Esophagus squamous epithelium (tissue), 5 donors: ENCODE results near the gene ZNF385B. TPM values are rescaled to one million over a fixed set of nuclear protein-coding genes. Genes with fewer than 3 reads are reported as not detected.
A peak's percentile ranks its signal among the peaks of the same experiment; 100 is the strongest.

Experiments used
- DNase-seq: peaks from one replicate; lab custom pipeline; 2025; lab: John Stamatoyannopoulos, UW
- H3K27ac ChIP-seq, 4 donors: fragments of 200-600 bp; sonication (generic); one replicate each; pipeline ENCODE4 v1.5.1; 2016 to 2019; ENCODE audit warnings: mild to moderate bottlenecking in 1 of 4
- H3K27me3 ChIP-seq, 4 donors: fragments of 200-600 bp; sonication (generic); 1 replicate in 3 of 4; 2 replicates in 1 of 4; pipeline versions ENCODE4 v1.5.1 to v1.6.0; 2017 to 2021; ENCODE audit warnings: antibody characterized with exemption in 1 of 4
- H3K36me3 ChIP-seq, 3 donors: fragments of 200-600 bp; sonication (generic); one replicate each; pipeline ENCODE4 v1.5.1; 2016 to 2019
- H3K4me1 ChIP-seq, 3 donors: fragments of 200-600 bp; sonication (generic); one replicate each; pipeline ENCODE4 v1.5.1; 2017 to 2019
- H3K4me3 ChIP-seq, 4 donors: fragments of 200-600 bp; sonication (generic); 1 replicate in 3 of 4; 2 replicates in 1 of 4; pipeline ENCODE4 v1.5.1; 2016 to 2019; ENCODE audit warnings: mild to moderate bottlenecking in 2 of 4, moderate library complexity in 1 of 4
- H3K9me3 ChIP-seq, 3 donors: fragments of 200-600 bp; sonication (generic); one replicate each; pipeline ENCODE4 v1.5.1; 2016 to 2019
- CTCF ChIP-seq, 6 experiments: fragments of 450-650 bp in 4 of 6; fragments of 200-600 bp in 2 of 6; sonication (generic) in 2 of 6; IDR thresholded peaks; one replicate each; pipeline ENCODE4 v1.5.1; 2016 to 2019; ENCODE audit warnings: antibody characterized with exemption in 6 of 6, mild to moderate bottlenecking in 4 of 6, moderate library complexity in 4 of 6
- POLR2A ChIP-seq, 4 donors: fragments of 450-650 bp; IDR thresholded peaks; one replicate each; pipeline ENCODE4 v1.6.1; 2017; ENCODE audit warnings: antibody characterized with exemption in 4 of 4, mild to moderate bottlenecking in 4 of 4, moderate library complexity in 3 of 4
- WGBS, 2 donors: methylation state at CpG; one replicate each; pipeline ENCODE4 v1.1.5; 2018; 5-methylcytosine and 5-hydroxymethylcytosine counted together
- intact Hi-C: fragments of 100-400 bp; cut with DNase I; formaldehyde crosslinking; loops from one replicate; pipeline ENCODE4 v1.15.0; 2022
- total RNA-seq, 4 donors: library from RNA; depleted of rRNA; stranded (reverse); fragments of >200 nt; gene quantifications; one replicate each; pipeline ENCODE4 v1.1.0, GENCODE V29; 2016
- donor health status: DM: yes; HTN: yes; CAD: no.

ZNF385B gene
- total RNA-seq, 4 donors from 2014 or later = 0.44 to 3.1 (median 0.44) TPM; not detected in 1

- Histone ChIP-seq H3K27me3 (no peaks in the 10 kb centered on the region), H3K9me3 (no peaks in the 10 kb centered on the region), H3K36me3 (no peaks in the 10 kb centered on the region), H3K4me1 (no peaks in the 10 kb centered on the region), H3K27ac (no peak overlapping the region), H3K4me3 (no peak overlapping the region)
- DNase-seq = no peak
- no peak for TF ChIP-seq CTCF (IDR thresholded peaks at IDR 0.05)
- no peak for TF ChIP-seq POLR2A (IDR thresholded peaks at IDR 0.05)
- 54 to 67% methylated on average over 2 of the region's 2 CpGs for WGBS, 2 donors
- intact Hi-C loops = no loop called here
These were observed 419.9 kb downstream of the ZNF385B start for GRCh38 chr2:179441551-179441950.

- H3K4me1 ChIP-seq = no peaks in the 10 kb centered on the region
- no peaks in the 10 kb centered on the region for H3K36me3 ChIP-seq
- 68 to 74% methylated on average over 5 of the region's 5 CpGs for WGBS, 2 donors
- H3K9me3 ChIP-seq = no peaks in the 10 kb centered on the region
- intact Hi-C loops = no loop called here
- H3K27me3 ChIP-seq = no peaks in the 10 kb centered on the region
- H3K27ac ChIP-seq = no peak overlapping the region
- H3K4me3 ChIP-seq = no peak overlapping the region
- no peak for TF ChIP-seq POLR2A (IDR thresholded peaks at IDR 0.05)
- TF ChIP-seq CTCF (IDR thresholded peaks at IDR 0.05) = peak in 5 of 6 experiments; percentile 30 to 61 (median 48)
- DNase-seq = no peak
These were observed 420.7 kb downstream of the ZNF385B start for GRCh38 chr2:179440642-179441251.

GRCh38 chr2:179438654-179439053 lies 422.8 kb downstream of the ZNF385B start:
- WGBS, 2 donors = 33 to 38% methylated on average over 4 of the region's 4 CpGs
- no peak overlapping the region for H3K27ac ChIP-seq
- no peaks in the 10 kb centered on the region for H3K36me3 ChIP-seq
- no peak for TF ChIP-seq CTCF (IDR thresholded peaks at IDR 0.05)
- TF ChIP-seq POLR2A (IDR thresholded peaks at IDR 0.05) = no peak
- no peaks in the 10 kb centered on the region for H3K27me3 ChIP-seq
- intact Hi-C loops = no loop called here
- no peaks in the 10 kb centered on the region for H3K4me1 ChIP-seq
- no peak overlapping the region for H3K4me3 ChIP-seq
- no peaks in the 10 kb centered on the region for H3K9me3 ChIP-seq
- DNase-seq = no peak

GRCh38 chr2:179437430-179437829 lies 424.0 kb downstream of the ZNF385B start:
- Histone ChIP-seq H3K4me1 (no peaks in the 10 kb centered on the region), H3K9me3 (no peaks in the 10 kb centered on the region), H3K27ac (no peak overlapping the region), H3K27me3 (no peaks in the 10 kb centered on the region), H3K36me3 (no peaks in the 10 kb centered on the region), H3K4me3 (no peak overlapping the region)
- intact Hi-C loops = no loop called here
- no peak for DNase-seq
- TF ChIP-seq CTCF (IDR thresholded peaks at IDR 0.05) = no peak
- no peak for TF ChIP-seq POLR2A (IDR thresholded peaks at IDR 0.05)
- WGBS, 2 donors = 87 to 89% methylated on average over 3 of the region's 3 CpGs

GRCh38 chr2:179435566-179435965 lies 425.8 kb downstream of the ZNF385B start:
- no peak for DNase-seq
- H3K4me1 ChIP-seq = no peaks in the 10 kb centered on the region
- no peaks in the 10 kb centered on the region for H3K36me3 ChIP-seq
- no peaks in the 10 kb centered on the region for H3K9me3 ChIP-seq
- intact Hi-C loops = no loop called here
- H3K27me3 ChIP-seq = no peaks in the 10 kb centered on the region
- 43 to 61% methylated on average over 2 of the region's 2 CpGs for WGBS, 2 donors
- H3K27ac ChIP-seq = no peak overlapping the region
- no peak for TF ChIP-seq POLR2A (IDR thresholded peaks at IDR 0.05)
- no peak for TF ChIP-seq CTCF (IDR thresholded peaks at IDR 0.05)
- no peak overlapping the region for H3K4me3 ChIP-seq
